Esophagus (tissue), 2 donors: ENCODE measurements around the gene YIPF4. TPM values are rescaled to one million over a fixed set of nuclear protein-coding genes. Genes with fewer than 3 reads are reported as not detected.
"Not testable (repeated sequence)": the region's sequence is repeated elsewhere in the genome, so short reads cannot be mapped to it uniquely, and the experiment has no call there.

ENCODE experiments used
- H3K27ac ChIP-seq, 2 donors: one replicate each; pipeline ENCODE4 v1.5.1; 2013; ENCODE audit warnings: low read depth in 2 of 2, mild to moderate bottlenecking in 2 of 2, inconsistent platforms in 1 of 2, low read length in 1 of 2, moderate library complexity in 1 of 2
- H3K27me3 ChIP-seq, 2 donors: one replicate each; pipeline ENCODE4 v1.6.1; 2013; ENCODE audit warnings: low read length in 2 of 2, control low read depth in 1 of 2, mild to moderate bottlenecking in 1 of 2; ENCODE audit not compliant: insufficient read depth in 2 of 2, control insufficient read depth in 1 of 2
- H3K36me3 ChIP-seq, 2 donors: one replicate each; pipeline ENCODE4 v1.6.1; 2013; ENCODE audit warnings: low read length in 1 of 2; ENCODE audit not compliant: control insufficient read depth in 2 of 2, insufficient read depth in 2 of 2
- H3K4me1 ChIP-seq, 2 donors: one replicate each; pipeline ENCODE4 v1.6.1; 2013; ENCODE audit warnings: low read length in 1 of 2; ENCODE audit not compliant: control insufficient read depth in 2 of 2, insufficient read depth in 2 of 2
- H3K4me3 ChIP-seq, 2 donors: one replicate each; pipeline ENCODE4 v1.5.1; 2013; ENCODE audit warnings: low read length in 2 of 2, mild to moderate bottlenecking in 2 of 2, low read depth in 1 of 2, moderate library complexity in 1 of 2
- H3K9me3 ChIP-seq, 2 donors: one replicate each; pipeline ENCODE4 v1.6.1; 2013; ENCODE audit warnings: mild to moderate bottlenecking in 2 of 2, low read depth in 1 of 2, low read length in 1 of 2, moderate library complexity in 1 of 2; ENCODE audit not compliant: control insufficient read depth in 2 of 2, insufficient read depth in 1 of 2
- WGBS, 2 donors: extraction: QIAGEN DNeasy Blood & Tissue Kit; methylation state at CpG; one replicate each; pipeline ENCODE4 v1.1.7; 2013; 5-methylcytosine and 5-hydroxymethylcytosine counted together
- polyA plus RNA-seq, 2 donors: library from polyadenylated mRNA; stranded (reverse); fragments of 200-250 nt; gene quantifications; one replicate each; pipeline ENCODE4 v1.2.3, GENCODE V29; 2013
- donor health status: healthy with polysubstance abuse.
- donor health status: Bipolar disorder and iron deficiency.

Gene YIPF4
- polyA plus RNA-seq, 2 donors = 16.0 to 24.4 TPM

DNA sequence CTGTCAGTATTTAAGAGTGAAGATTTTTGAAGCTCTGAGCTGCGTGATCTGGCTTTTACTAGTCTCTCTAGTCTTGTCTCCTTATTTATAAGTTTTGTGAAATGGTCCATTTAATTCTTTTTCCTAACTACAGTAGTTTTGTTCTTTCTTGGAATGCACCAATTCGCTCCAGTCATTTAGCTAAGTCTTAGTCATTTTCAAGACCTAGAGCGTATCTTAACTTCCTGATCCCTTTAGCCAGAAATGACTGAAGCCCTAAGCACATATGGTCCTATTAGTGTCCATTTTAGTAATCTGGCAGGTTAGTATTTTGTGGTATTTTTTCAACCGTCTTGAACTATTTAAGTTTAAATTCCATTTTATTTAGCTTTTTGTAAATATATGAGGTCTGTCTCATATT, 82.7 kb downstream of the YIPF4 start:
- Histone ChIP-seq H3K27ac (no peak overlapping the region), H3K4me1 (no peaks in the 10 kb centered on the region), H3K36me3 (no peaks in the 10 kb centered on the region), H3K27me3 (no peaks in the 10 kb centered on the region), H3K9me3 (no peaks in the 10 kb centered on the region), H3K4me3 (no peak overlapping the region)
- WGBS, 2 donors = 68 to 70% methylated on average over 4 of the region's 4 CpGs

DNA sequence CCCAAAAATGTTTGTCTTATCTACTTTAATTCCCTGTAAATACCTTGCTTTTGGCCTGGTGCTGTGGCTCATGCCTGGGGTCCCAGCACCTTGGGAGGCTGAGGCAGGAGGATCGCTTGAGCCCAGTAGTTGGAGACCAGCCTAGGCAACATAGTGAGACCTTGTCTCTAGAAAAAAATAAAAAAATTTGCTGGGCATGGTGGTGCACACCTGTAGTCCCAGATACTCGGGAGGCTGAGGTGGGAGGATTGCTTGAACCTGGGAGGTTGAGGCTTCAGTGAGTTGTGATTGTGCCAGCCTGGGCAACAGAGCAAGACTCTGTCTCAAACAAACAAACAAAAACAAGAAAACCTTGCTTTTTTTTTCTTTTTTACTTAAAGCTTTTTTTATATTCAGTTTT, 85.3 kb downstream of the YIPF4 start:
- H3K27ac ChIP-seq, H3K4me3 ChIP-seq, H3K27me3 ChIP-seq, H3K36me3 ChIP-seq, H3K9me3 ChIP-seq, H3K4me1 ChIP-seq: not testable (repeated sequence)
- 98 to 99% methylated on average over 2 of the region's 2 CpGs for WGBS, 2 donors

GRCh38 chr2:32363597-32363996, 85.9 kb downstream of the YIPF4 start:
- no peaks in the 10 kb centered on the region for H3K27me3 ChIP-seq
- H3K9me3 ChIP-seq = no peaks in the 10 kb centered on the region
- no peak overlapping the region for H3K4me3 ChIP-seq
- no peaks in the 10 kb centered on the region for H3K36me3 ChIP-seq
- H3K4me1 ChIP-seq = no peaks in the 10 kb centered on the region
- no peak overlapping the region for H3K27ac ChIP-seq
- 65 to 71% methylated on average over 2 of the region's 2 CpGs for WGBS, 2 donors

DNA sequence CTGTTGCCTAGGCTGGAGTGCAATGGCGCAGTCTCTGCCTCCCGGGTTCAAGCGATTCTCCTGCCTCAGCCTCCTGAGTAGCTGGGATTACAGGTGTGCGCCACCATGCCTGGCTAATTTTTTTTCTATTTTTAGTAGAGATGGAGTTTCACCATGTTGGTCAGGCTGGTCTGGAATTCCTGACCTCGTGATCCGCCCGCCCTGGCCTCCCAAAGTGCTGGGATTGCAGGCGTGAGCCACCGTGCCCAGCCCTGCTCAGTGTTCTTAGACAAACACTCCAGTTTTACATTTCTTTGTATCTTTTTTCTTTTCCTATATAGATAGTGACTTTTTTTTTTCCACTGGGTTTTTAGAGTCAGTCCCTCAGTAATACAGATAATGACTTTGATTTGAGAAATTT, 86.6 kb downstream of the YIPF4 start:
- H3K36me3 ChIP-seq, H3K4me3 ChIP-seq, H3K4me1 ChIP-seq, H3K27ac ChIP-seq, H3K27me3 ChIP-seq, H3K9me3 ChIP-seq: not testable (repeated sequence)
- 84 to 93% methylated on average over 9 of the region's 9 CpGs for WGBS, 2 donors

DNA sequence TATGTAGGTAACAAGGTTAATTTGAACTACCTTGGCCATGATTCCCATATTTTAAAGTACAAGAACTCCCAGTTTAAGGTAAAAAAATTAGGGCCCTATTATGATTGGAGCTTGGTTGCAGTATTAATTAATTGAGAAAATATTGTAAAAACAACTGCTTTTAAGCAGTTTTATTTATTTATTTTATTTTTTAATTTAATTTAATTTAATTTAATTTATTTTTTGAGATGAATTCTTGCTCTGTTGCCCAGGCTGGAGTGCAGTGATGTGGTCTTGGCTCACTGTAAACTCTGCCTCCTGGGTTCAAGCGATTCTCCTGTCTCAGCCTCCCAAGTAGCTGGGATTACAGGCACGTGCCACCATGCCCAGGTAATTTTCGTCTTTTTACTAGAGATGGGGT, 88.0 kb downstream of the YIPF4 start:
- not testable (repeated sequence) for H3K36me3 ChIP-seq, H3K27ac ChIP-seq, H3K4me1 ChIP-seq, H3K9me3 ChIP-seq, H3K4me3 ChIP-seq, H3K27me3 ChIP-seq
- 91 to 98% methylated on average over 3 of the region's 3 CpGs for WGBS, 2 donors

Other genes starting within 250 kb of the YIPF4 start
- gene DPY30, start 238.1 kb upstream of the YIPF4 start, polyA plus RNA-seq = 100 to 1,000 TPM in 1 of 2 donors, 10 to 100 TPM in 1; 77.2 to 115 TPM
- 1 to 10 TPM; 3.6 to 3.9 TPM for gene SPAST, start 214.3 kb upstream of the YIPF4 start, polyA plus RNA-seq
- gene SLC30A6, start 112.0 kb upstream of the YIPF4 start, polyA plus RNA-seq = 1 to 10 TPM; 3.3 to 4.9 TPM
- under 1 TPM; 0.12 to 0.18 TPM for gene NLRC4, start 13.0 kb upstream of the YIPF4 start, polyA plus RNA-seq
- gene BIRC6, start 79.1 kb downstream of the YIPF4 start, polyA plus RNA-seq = 10 to 100 TPM; 10.8 to 16.2 TPM